ENCODE measurements around the gene MACF1.

The MACF1 gene

GRCh38 chr1:39310015-39310414 lies 105.5 kb downstream of the MACF1 start:
- no peak for DNase-seq

- no peak for DNase-seq
Observed at GRCh38 chr1:39310691-39311090, 106.2 kb downstream of the MACF1 start.

GRCh38 chr1:39317111-39317510 lies 112.6 kb downstream of the MACF1 start:
- no peak for DNase-seq

GRCh38 chr1:39317910-39318633 lies 113.6 kb downstream of the MACF1 start:
- no peak for DNase-seq

- no peak for DNase-seq
Observed at GRCh38 chr1:39321979-39322378, 117.5 kb downstream of the MACF1 start.

- no peak for DNase-seq
Observed at GRCh38 chr1:39322431-39322830, 117.9 kb downstream of the MACF1 start.

- no peak for DNase-seq
Observed at GRCh38 chr1:39324888-39325287, 120.4 kb downstream of the MACF1 start.

GRCh38 chr1:39326836-39327235 lies 122.3 kb downstream of the MACF1 start:
- DNase-seq, result no peak

- DNase-seq, result no peak
Observed at GRCh38 chr1:39328095-39328494, 123.6 kb downstream of the MACF1 start.

- DNase-seq, result no peak
Observed at GRCh38 chr1:39328586-39329121, 124.2 kb downstream of the MACF1 start.

- no peak for DNase-seq
Observed at GRCh38 chr1:39331647-39332046, 127.2 kb downstream of the MACF1 start.

- DNase-seq, result no peak
Observed at GRCh38 chr1:39332291-39332690, 127.8 kb downstream of the MACF1 start.

- DNase-seq, result no peak
Observed at GRCh38 chr1:39332828-39333227, 128.3 kb downstream of the MACF1 start.

GRCh38 chr1:39333296-39333695 lies 128.8 kb downstream of the MACF1 start:
- no peak for DNase-seq

GRCh38 chr1:39335216-39335615 lies 130.7 kb downstream of the MACF1 start:
- DNase-seq, result no peak

- DNase-seq, result no peak
Observed at GRCh38 chr1:39337067-39337466, 132.6 kb downstream of the MACF1 start.

GRCh38 chr1:39342776-39343175 lies 138.3 kb downstream of the MACF1 start:
- no peak for DNase-seq

- no peak for DNase-seq
Observed at GRCh38 chr1:39344394-39345154, 140.1 kb downstream of the MACF1 start.

GRCh38 chr1:39346872-39347271 lies 142.4 kb downstream of the MACF1 start:
- no peak for DNase-seq

- DNase-seq, result no peak
Observed at GRCh38 chr1:39348278-39348677, 143.8 kb downstream of the MACF1 start.

- DNase-seq, result no peak
Observed at GRCh38 chr1:39352881-39353280, 148.4 kb downstream of the MACF1 start.

GRCh38 chr1:39354572-39354971 lies 150.1 kb downstream of the MACF1 start:
- no peak for DNase-seq

GRCh38 chr1:39358491-39358890 lies 154.0 kb downstream of the MACF1 start:
- no peak for DNase-seq

GRCh38 chr1:39359028-39359570 lies 154.6 kb downstream of the MACF1 start:
- DNase-seq, result no peak
